ENCODE measurements around the gene NUSAP1.
"Not testable (repeated sequence)": the region's sequence is repeated elsewhere in the genome, so short reads cannot be mapped to it uniquely, and the experiment has no call there.

Gene NUSAP1

DNA sequence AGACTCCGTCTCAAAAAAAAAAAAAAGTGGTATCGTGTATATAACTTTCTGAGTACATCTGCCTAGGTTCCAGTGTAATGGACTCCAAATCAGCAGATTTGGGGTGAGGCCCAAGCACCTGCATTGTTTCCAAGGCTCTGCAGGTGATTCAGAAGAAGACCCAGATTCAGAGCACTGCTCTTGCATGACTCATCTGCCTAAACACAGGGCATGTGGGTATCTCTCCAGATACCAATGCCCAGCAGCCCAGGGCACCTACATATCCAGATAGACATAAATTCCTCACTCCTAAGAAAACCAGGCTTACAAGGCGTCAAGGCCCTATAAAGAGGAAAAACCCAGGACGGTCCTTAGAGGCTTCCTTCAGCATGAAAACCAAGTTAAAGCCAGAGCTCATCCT is 45.3 kb downstream of the NUSAP1 start:
- Histone ChIP-seq H3K27me3 (ENCODE audit: insufficient read depth, low read length) (no peaks in the 10 kb centered on the region), H2AFZ (ENCODE audit: low read length) (no peak overlapping the region), H3K9me2 (ENCODE audit: low read depth, low read length) (no peaks in the 10 kb centered on the region), H3K36me3 (ENCODE audit: insufficient read depth, low read length) (peaks cover 85% of the 10 kb centered on the region), H3F3A (ENCODE audit: insufficient read depth, low read length) (no peaks in the 10 kb centered on the region), H3K4me3 (ENCODE audit: low read depth, low read length, poor library complexity, severe bottlenecking) (no peak overlapping the region), H3K9me3 (ENCODE audit: low read length) (no peaks in the 10 kb centered on the region), H3K4me2 (ENCODE audit: low read length) (no peak overlapping the region), H3K27ac (ENCODE audit: low read depth, low read length, poor library complexity, severe bottlenecking) (no peak overlapping the region), H3K79me2 (ENCODE audit: insufficient read depth, low read length) (no peaks in the 10 kb centered on the region), H3K4me1 (ENCODE audit: insufficient read depth, low read length, severe bottlenecking) (no peaks in the 10 kb centered on the region), H4K20me1 (ENCODE audit: insufficient read depth, low read length) (no peaks in the 10 kb centered on the region), H3K9ac (ENCODE audit: low read length) (no peak overlapping the region)
- TF ChIP-seq CTCF (IDR thresholded peaks at IDR 0.05; ENCODE audit: low read length) (no peak), EZH2 (IDR thresholded peaks at IDR 0.05; ENCODE audit: borderline replicate concordance, low read length) (no peak)

- not testable (repeated sequence) for H3K27me3 ChIP-seq (ENCODE audit: insufficient read depth, low read length); H3K27ac ChIP-seq (ENCODE audit: low read depth, low read length, poor library complexity, severe bottlenecking); H2AFZ ChIP-seq (ENCODE audit: low read length); H3K9ac ChIP-seq (ENCODE audit: low read length); H3F3A ChIP-seq (ENCODE audit: insufficient read depth, low read length); H3K4me1 ChIP-seq (ENCODE audit: insufficient read depth, low read length, severe bottlenecking); H3K9me2 ChIP-seq (ENCODE audit: low read depth, low read length); H3K9me3 ChIP-seq (ENCODE audit: low read length); H3K79me2 ChIP-seq (ENCODE audit: insufficient read depth, low read length); H3K4me3 ChIP-seq (ENCODE audit: low read depth, low read length, poor library complexity, severe bottlenecking); H4K20me1 ChIP-seq (ENCODE audit: insufficient read depth, low read length); H3K4me2 ChIP-seq (ENCODE audit: low read length)
- peaks cover 48% of the 10 kb centered on the region for H3K36me3 ChIP-seq (ENCODE audit: insufficient read depth, low read length)
Measured at GRCh38 chr15:41383974-41384749, 51.5 kb downstream of the NUSAP1 start.

GRCh38 chr15:41387646-41388045 is 55.0 kb downstream of the NUSAP1 start:
- Histone ChIP-seq H4K20me1 (ENCODE audit: insufficient read depth, low read length) (no peaks in the 10 kb centered on the region), H3K36me3 (ENCODE audit: insufficient read depth, low read length) (peaks cover 24% of the 10 kb centered on the region), H3K4me1 (ENCODE audit: insufficient read depth, low read length, severe bottlenecking) (no peaks in the 10 kb centered on the region), H3K4me3 (ENCODE audit: low read depth, low read length, poor library complexity, severe bottlenecking) (no peak overlapping the region), H3F3A (ENCODE audit: insufficient read depth, low read length) (no peaks in the 10 kb centered on the region), H2AFZ (ENCODE audit: low read length) (no peak overlapping the region), H3K27ac (ENCODE audit: low read depth, low read length, poor library complexity, severe bottlenecking) (no peak overlapping the region), H3K4me2 (ENCODE audit: low read length) (no peak overlapping the region), H3K9ac (ENCODE audit: low read length) (no peak overlapping the region), H3K9me3 (ENCODE audit: low read length) (no peaks in the 10 kb centered on the region), H3K79me2 (ENCODE audit: insufficient read depth, low read length) (no peaks in the 10 kb centered on the region), H3K27me3 (ENCODE audit: insufficient read depth, low read length) (no peaks in the 10 kb centered on the region), H3K9me2 (ENCODE audit: low read depth, low read length) (no peaks in the 10 kb centered on the region)
- TF ChIP-seq CTCF (IDR thresholded peaks at IDR 0.05; ENCODE audit: low read length) (no peak), EZH2 (IDR thresholded peaks at IDR 0.05; ENCODE audit: borderline replicate concordance, low read length) (no peak)

DNA sequence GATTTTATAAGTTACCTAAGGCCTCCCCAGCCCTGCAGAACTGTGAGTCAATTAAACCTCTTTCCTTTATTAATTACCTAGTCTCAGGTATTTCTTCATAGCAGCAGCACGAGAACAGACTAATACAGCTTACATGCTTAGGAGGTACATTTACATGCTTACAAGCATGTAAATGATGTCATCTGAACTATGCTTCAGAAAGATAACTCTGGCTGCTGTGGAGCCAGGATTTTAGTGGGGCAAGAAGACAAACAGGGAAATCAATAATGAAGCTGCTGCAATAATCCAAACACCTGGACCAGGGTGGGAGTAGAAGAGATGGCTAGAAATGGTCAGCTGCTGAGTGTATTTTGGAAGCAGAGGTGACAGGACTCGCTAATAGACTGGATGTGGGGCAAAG is 60.0 kb downstream of the NUSAP1 start:
- Histone ChIP-seq H3F3A (ENCODE audit: insufficient read depth, low read length) (no peaks in the 10 kb centered on the region), H3K36me3 (ENCODE audit: insufficient read depth, low read length) (peaks cover 23% of the 10 kb centered on the region), H4K20me1 (ENCODE audit: insufficient read depth, low read length) (no peaks in the 10 kb centered on the region), H3K79me2 (ENCODE audit: insufficient read depth, low read length) (no peaks in the 10 kb centered on the region), H3K9ac (ENCODE audit: low read length) (no peak overlapping the region), H3K4me3 (ENCODE audit: low read depth, low read length, poor library complexity, severe bottlenecking) (no peak overlapping the region), H3K9me3 (ENCODE audit: low read length) (no peaks in the 10 kb centered on the region), H3K27ac (ENCODE audit: low read depth, low read length, poor library complexity, severe bottlenecking) (peak overlapping the region; percentile 4), H3K4me1 (ENCODE audit: insufficient read depth, low read length, severe bottlenecking) (peaks cover 10% of the 10 kb centered on the region), H3K9me2 (ENCODE audit: low read depth, low read length) (no peaks in the 10 kb centered on the region), H2AFZ (ENCODE audit: low read length) (no peak overlapping the region), H3K27me3 (ENCODE audit: insufficient read depth, low read length) (no peaks in the 10 kb centered on the region), H3K4me2 (ENCODE audit: low read length) (no peak overlapping the region)
- no peak for TF ChIP-seq CTCF (IDR thresholded peaks at IDR 0.05; ENCODE audit: low read length)
- TF ChIP-seq EZH2 (IDR thresholded peaks at IDR 0.05; ENCODE audit: borderline replicate concordance, low read length) = no peak
